HT1080 (cell line): ENCODE results near the gene PPP1R3C. TPM values are rescaled to one million over a fixed set of nuclear protein-coding genes. Genes with fewer than 3 reads are reported as not detected.

Source experiments
- total RNA-seq: library from RNA; depleted of rRNA; stranded (reverse); fragments of >200 nt; shearing (Covaris generic); gene quantifications from 2 replicates; pipeline ENCODE4 v1.2.3, GENCODE V29; 2014; rRNA removed

The PPP1R3C gene
- total RNA-seq, 1 experiment from 2014 or later = 3.1 TPM

Other genes with a start within 250 kb of the PPP1R3C start
- gene HECTD2, start 222.7 kb downstream of the PPP1R3C start, total RNA-seq = 3.8 and 7.1 TPM in 2 replicates
- gene TNKS2, start 165.4 kb upstream of the PPP1R3C start, total RNA-seq = 17.2 and 27.0 TPM in 2 replicates